SW480 (cell line): Measurements from ENCODE around the gene SMIM28.

Experiments used
- DNase-seq: peaks from one replicate; pipeline ENCODE4 v3.0.0-alpha.2; 2016; ENCODE audit warnings: low spot score

Gene SMIM28

DNA sequence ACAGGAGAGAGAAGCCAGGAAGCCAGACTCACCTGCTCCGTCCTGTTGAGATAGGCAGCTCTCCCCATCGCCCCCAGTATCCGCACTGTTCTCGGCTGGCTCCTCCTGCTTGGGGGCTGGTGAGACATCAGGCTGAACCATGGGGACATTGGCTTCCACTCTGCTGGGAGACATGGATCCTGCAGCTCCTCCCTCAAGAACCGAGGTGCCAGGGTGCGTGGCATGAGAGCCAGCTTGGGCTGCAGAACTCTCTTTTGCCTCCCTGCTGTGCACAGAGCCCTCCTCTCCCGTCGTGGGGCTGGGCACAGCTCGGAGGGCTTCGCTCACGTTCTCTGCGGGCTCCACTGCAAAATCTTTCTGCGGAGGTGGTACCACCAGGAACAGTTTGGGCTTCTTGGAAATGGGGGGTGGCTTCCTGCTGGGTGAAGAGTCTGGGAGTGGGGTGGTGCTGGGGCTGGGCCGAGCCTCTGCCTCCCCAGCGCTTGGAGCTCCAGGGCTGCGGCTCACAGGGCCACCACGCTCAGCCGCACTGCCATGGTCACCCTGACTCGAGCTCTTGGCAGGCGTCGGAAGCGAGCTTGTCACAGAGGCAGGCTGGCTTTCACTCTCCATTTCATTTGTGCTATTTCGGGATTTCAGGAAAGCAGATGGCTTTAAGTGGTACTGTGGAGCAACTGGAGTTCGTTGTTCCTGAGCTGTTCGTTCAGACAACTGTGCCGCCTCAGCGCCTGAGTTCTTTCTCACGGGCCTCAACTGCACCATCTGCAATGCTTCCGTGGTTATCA is 52.8 kb downstream of the SMIM28 start:
- no peak for DNase-seq

DNA sequence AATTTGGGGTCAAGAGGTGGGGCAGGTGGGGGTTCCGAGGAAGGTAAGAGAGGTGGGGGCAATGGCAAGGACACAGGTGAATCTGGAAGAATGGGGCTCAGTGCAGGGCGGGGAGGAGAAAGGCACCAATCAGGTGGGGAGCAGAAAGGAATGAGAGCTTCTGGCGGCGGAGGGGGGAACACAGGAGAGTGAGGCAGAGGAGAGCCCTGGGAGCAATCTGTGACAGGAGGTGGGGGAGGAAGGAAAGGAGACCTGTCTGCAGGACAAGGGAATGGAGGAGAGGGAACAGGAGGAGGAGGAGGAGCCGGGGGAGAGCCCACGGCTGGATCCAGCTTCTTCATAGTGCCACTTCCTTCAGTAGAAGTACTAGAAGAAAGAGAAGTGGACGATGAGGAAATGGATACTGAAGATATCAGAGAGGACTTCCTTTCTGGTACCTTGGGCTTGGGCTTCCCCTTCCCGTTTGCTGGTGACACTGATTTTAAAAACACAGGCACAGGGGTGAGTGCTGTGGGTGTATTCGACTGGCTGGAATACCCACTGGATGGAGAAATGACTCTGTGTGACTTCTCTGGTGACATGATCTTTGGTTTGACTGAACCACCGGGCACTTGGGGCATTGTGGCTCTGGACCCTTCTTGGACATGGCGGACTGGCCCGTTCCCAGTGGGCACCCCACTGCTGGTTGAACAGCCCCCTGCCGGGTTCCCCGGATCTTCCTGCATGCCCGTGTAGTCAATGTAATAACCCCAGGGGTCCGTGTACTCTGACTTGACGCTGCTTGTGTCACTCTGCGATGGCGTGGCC is 53.8 kb downstream of the SMIM28 start:
- DNase-seq, result no peak

DNA sequence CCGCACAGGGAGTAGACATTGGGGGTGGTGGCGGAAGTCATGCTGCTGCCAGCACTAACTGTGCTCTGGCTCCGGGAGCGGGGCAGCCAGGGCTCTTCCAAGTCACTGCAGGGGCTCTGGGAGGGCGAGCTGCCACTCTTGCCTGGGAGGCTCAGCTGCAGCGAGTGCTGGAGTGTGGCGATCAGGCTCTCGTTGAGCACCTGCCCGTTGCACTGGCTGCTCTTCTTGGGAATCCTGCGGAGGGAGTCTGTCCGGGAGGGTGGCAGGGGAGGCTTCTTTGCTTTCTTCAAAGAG is 54.3 kb downstream of the SMIM28 start:
- DNase-seq, result no peak
